Mesothelial cell of epicardium (in vitro differentiated cells): Measurements from ENCODE around the gene WDR18. TPM values are rescaled to one million over a fixed set of nuclear protein-coding genes. Genes with fewer than 3 reads are reported as not detected.
A peak's percentile ranks its signal among the peaks of the same experiment; 100 is the strongest.

Experiments
- DNase-seq, 2 experiments: peaks; one replicate each; pipeline ENCODE4 v3.0.0; 2021; ENCODE audit warnings: low spot score in 2 of 2; ENCODE audit not compliant: unreplicated experiment in 2 of 2
- H3K27ac Mint-ChIP-seq: 2 replicates; pipeline ENCODE4 v1.8.0; 2021; ENCODE audit warnings: mixed read lengths
- H3K27me3 Mint-ChIP-seq: 2 replicates; pipeline ENCODE4 v1.8.0; 2021; ENCODE audit warnings: low read depth, mixed read lengths
- H3K36me3 Mint-ChIP-seq: 2 replicates; pipeline ENCODE4 v1.8.0; 2021; ENCODE audit warnings: mixed read lengths
- H3K4me1 Mint-ChIP-seq: 2 replicates; pipeline ENCODE4 v1.8.0; 2021; ENCODE audit warnings: mixed read lengths
- H3K4me3 Mint-ChIP-seq: 2 replicates; pipeline ENCODE4 v1.8.0; 2021; ENCODE audit warnings: mild to moderate bottlenecking, moderate library complexity, mixed read lengths
- H3K9me3 Mint-ChIP-seq: 2 replicates; pipeline ENCODE4 v1.8.0; 2021; ENCODE audit warnings: mixed read lengths
- total RNA-seq: library from RNA; stranded (reverse); gene quantifications from 3 replicates; pipeline ENCODE4 v1.2.1, GENCODE V29; 2021
- TF ChIP-seq, protein P1 (sequence below): fragments of 200-600 bp; sonication (generic); IDR thresholded peaks from one replicate; pipeline ENCODE4 v1.5.0; 2021; ENCODE audit warnings: antibody characterized with exemption; ENCODE audit not compliant: unreplicated experiment

Gene WDR18
- total RNA-seq, 1 donor from 2014 or later, result 65.2 TPM

DNA sequence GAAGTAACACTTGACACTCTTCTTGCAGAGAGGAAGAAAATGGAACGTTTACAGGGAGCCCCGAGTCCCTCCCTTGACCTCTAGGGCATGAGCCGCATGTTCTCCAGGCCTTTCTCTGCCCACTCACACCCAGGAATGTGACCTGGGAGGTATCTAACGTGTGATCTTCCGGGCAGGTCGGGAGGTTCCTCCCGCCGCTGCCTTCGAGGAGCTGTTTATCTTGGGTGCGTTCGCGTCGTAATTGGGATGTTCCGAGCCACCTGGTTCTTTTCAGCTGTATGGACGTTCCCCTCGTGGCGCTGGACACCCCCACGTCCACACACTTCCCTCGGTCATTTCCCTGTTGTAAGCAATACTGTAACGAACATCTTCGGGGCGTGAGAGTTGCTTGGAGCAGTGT is 44.7 kb upstream of the WDR18 start:
- no peaks in the 10 kb centered on the region for H3K27me3 Mint-ChIP-seq
- TF ChIP-seq, protein P1, sequence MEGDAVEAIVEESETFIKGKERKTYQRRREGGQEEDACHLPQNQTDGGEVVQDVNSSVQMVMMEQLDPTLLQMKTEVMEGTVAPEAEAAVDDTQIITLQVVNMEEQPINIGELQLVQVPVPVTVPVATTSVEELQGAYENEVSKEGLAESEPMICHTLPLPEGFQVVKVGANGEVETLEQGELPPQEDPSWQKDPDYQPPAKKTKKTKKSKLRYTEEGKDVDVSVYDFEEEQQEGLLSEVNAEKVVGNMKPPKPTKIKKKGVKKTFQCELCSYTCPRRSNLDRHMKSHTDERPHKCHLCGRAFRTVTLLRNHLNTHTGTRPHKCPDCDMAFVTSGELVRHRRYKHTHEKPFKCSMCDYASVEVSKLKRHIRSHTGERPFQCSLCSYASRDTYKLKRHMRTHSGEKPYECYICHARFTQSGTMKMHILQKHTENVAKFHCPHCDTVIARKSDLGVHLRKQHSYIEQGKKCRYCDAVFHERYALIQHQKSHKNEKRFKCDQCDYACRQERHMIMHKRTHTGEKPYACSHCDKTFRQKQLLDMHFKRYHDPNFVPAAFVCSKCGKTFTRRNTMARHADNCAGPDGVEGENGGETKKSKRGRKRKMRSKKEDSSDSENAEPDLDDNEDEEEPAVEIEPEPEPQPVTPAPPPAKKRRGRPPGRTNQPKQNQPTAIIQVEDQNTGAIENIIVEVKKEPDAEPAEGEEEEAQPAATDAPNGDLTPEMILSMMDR, result no peak
- H3K4me1 Mint-ChIP-seq, result peaks cover 26% of the 10 kb centered on the region
- peak overlapping the region; percentile 86 for H3K27ac Mint-ChIP-seq
- peaks cover 33% of the 10 kb centered on the region for H3K36me3 Mint-ChIP-seq
- no peak overlapping the region for H3K4me3 Mint-ChIP-seq
- no peak for DNase-seq
- H3K9me3 Mint-ChIP-seq, result no peaks in the 10 kb centered on the region

DNA sequence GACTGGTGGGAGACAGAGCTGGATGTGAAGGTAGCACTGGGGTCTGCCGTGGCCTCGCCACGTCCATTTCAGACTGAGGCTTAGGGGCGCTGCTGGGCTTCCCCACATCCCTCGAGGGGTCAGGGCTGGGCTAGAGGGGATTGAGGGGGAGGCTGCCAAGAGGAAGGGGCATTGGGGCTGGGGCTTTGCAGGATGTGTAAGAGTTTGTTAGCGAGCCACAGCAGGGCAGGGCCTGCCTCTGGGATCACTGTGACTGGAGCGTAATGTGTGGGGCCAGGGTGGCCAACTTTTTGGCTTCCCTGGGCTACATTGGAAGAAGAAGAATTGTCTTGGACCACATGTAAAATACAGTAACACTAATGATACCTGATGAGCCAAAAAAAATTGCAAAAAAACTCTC is 44.2 kb upstream of the WDR18 start:
- H3K4me1 Mint-ChIP-seq, result peaks cover 31% of the 10 kb centered on the region
- peak overlapping the region; percentile 86 for H3K27ac Mint-ChIP-seq
- peaks cover 33% of the 10 kb centered on the region for H3K36me3 Mint-ChIP-seq
- TF ChIP-seq, protein P1, result no peak
- no peak overlapping the region for H3K4me3 Mint-ChIP-seq
- no peak for DNase-seq
- H3K9me3 Mint-ChIP-seq, result no peaks in the 10 kb centered on the region
- no peaks in the 10 kb centered on the region for H3K27me3 Mint-ChIP-seq

GRCh38 chr19:940591-941291 is 43.4 kb upstream of the WDR18 start:
- Mint-ChIP-seq H3K9me3 (no peaks in the 10 kb centered on the region), H3K36me3 (peaks cover 35% of the 10 kb centered on the region), H3K27ac (peak overlapping the region; percentile 86), H3K27me3 (no peaks in the 10 kb centered on the region), H3K4me3 (no peak overlapping the region), H3K4me1 (peaks cover 34% of the 10 kb centered on the region)
- no peak for DNase-seq
- TF ChIP-seq, protein P1, result no peak

DNA sequence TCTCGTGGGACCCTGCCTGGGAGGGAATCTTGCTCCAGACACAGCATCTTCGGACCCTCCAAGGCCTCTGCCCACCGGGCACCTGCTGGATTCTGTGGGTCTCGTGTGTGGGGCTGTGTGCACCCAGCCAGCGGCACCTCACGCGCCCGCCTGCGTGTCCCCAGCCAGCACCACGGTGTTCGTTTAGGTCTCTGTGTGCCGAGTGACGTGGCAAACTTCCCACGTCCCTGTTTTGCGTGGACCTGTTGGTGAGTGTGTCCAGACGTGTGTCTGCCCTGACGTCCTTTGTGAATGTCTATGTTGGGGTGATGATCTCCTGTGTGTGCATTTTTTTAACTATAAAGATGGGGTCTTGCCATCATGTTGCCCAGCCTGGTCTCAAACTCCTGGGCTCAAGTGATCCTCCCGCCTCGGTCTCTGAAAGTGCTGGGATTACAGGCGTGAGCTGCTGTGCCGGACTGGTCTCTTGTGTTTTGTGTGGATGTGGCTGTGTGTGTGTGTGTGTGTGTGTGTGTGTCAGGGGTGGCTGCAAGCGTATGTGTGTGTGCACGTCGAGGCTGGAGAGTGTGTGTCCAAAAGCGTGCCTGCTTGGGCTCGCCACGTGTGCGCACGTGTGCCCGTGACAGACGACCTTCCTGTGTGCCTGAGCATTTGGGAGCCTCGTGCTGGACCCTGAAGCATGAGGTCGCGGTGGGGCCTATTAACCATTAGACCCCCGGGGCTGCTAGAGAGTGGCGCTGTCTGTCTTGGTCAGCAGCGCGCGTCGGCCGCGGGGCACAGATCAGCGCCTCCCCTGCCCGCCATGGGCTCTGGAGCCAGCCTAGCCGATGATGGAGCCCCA is 42.6 kb upstream of the WDR18 start:
- no peaks in the 10 kb centered on the region for H3K27me3 Mint-ChIP-seq
- H3K4me1 Mint-ChIP-seq, result peaks cover 34% of the 10 kb centered on the region
- H3K36me3 Mint-ChIP-seq, result peaks cover 33% of the 10 kb centered on the region
- no peaks in the 10 kb centered on the region for H3K9me3 Mint-ChIP-seq
- no peak for DNase-seq
- peak overlapping the region; percentile 55 for H3K27ac Mint-ChIP-seq
- TF ChIP-seq, protein P1, result no peak
- no peak overlapping the region for H3K4me3 Mint-ChIP-seq

DNA sequence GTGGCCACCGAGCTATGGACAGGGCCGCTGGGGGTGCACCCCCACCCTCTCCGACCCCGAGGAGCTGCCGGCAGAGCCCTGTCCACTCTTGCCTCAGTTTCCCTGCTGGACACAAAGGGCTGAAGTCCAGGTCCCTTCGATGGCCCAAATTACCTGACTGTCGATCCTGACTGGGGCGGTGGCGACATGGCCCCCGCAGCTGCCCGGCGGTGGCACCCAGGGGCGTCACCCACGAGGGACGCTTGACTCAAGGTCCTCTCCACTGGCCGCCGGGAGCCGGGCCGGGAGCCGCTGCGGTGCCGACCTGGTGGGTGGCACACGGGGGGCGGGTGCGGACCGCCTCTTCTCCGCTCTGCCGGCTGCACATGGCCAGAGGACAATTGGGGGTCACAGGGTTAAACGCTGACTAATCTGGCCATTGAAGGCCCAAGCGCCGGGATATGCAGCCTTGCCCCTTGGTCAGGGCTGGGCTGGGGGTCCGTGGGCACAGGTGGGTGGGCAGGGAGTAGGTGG is 42.0 kb upstream of the WDR18 start:
- H3K27me3 Mint-ChIP-seq, result no peaks in the 10 kb centered on the region
- H3K4me3 Mint-ChIP-seq, result no peak overlapping the region
- TF ChIP-seq, protein P1, result no peak
- H3K9me3 Mint-ChIP-seq, result no peaks in the 10 kb centered on the region
- peaks cover 29% of the 10 kb centered on the region for H3K36me3 Mint-ChIP-seq
- DNase-seq, result no peak
- peaks cover 34% of the 10 kb centered on the region for H3K4me1 Mint-ChIP-seq
- H3K27ac Mint-ChIP-seq, result no peak overlapping the region
